GM12874 (cell line): ENCODE measurements around the gene PEX5L.

Experiments
- CTCF ChIP-seq: IDR thresholded peaks from 2 replicates; pipeline ENCODE4 v1.5.1; 2011; ENCODE audit warnings: low read depth, mild to moderate bottlenecking, control low read depth, low read length, moderate library complexity; ENCODE audit not compliant: insufficient read depth

Gene PEX5L

GRCh38 chr3:179896507-179896906 lies 140.2 kb downstream of the PEX5L start:
- no peak for TF ChIP-seq CTCF

DNA sequence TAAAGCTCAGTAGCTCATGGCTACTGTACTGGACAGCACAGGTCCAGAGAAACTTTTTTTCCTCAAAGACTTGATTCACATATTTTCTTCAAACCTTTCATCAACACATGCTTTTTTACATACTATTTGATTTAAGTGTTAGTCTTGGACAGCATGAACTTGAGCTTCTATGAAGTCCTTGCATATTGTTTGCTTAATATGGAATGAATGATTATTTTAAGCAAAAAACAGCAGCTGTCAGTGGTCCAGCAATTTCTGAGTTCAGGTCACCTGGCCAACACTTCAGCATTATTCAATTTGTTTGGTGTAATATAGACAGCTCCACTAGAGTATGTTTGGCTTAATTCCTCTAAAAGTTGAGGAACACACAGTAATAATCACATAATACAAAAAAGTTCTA lies 141.4 kb downstream of the PEX5L start:
- TF ChIP-seq CTCF = no peak

- TF ChIP-seq CTCF = no peak
Observed at GRCh38 chr3:179887295-179887943, 149.3 kb downstream of the PEX5L start.

DNA sequence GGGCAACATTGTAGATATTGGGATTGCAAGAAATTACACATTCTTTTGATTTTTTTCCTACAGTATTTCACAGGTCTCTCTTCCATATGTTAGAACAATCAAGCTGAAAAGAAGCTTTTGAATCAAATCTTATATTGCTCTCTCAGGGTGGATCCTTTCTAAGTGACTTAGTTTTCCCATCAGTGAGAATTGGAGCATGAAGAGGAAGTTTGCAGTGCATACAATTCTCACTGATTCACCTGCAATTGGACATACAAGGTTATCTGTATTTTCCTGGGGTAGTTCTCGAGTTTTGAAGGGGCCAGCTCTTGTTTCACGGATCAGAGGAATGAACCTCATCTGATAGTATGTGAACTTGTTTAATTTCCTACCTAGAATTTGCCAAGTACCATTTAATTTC lies 150.8 kb downstream of the PEX5L start:
- no peak for TF ChIP-seq CTCF

DNA sequence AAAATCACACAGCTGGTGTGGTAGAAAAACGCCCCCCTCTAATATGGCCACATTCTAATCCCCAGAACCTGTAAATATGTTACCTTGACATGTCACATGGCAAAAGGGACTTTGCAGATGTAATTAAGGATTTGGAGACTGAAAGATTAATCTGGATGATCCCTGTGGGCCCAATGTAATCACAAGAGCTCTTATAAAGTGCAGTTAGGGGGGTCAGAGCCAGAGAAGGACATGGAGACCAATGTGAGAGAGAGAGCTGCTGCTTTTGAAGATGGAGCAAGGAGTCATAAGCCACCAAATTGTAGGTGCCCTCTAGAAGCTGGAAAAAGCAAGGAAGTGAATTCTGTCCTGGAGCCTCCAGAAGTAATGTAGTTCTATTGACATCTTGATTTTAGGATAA lies 152.6 kb downstream of the PEX5L start:
- TF ChIP-seq CTCF = no peak

DNA sequence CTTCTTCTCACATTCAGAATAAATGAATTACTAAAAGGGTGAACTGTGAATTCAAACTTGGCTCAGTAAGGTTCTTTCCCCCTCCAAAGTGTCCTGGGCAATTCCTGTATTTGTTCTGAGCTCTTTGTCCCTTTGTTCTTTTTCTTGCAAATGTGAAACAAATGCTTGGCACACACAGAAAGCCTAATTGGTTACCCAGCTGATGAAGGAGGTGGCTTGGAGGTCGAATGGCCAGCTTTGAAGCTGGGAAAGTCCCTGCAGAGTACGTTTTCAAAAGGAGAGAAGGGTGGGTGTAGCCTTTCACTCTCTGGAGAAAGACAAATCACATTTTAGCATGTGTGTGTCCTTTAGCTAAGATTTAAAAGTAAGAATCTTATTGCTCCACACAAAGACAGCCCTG lies 154.4 kb downstream of the PEX5L start:
- TF ChIP-seq CTCF = no peak

- no peak for TF ChIP-seq CTCF
Observed at GRCh38 chr3:179881791-179882190, 154.9 kb downstream of the PEX5L start.
